Endothelial cell of umbilical vein (primary cell): ENCODE measurements around the gene UBAP1. TPM values are rescaled to one million over a fixed set of nuclear protein-coding genes. Genes with fewer than 3 reads are reported as not detected.
A peak's percentile ranks its signal among the peaks of the same experiment; 100 is the strongest.

Experiments
- BruUV-seq: library from RNA; stranded (reverse); fragments of 400-500 nt; replicated peaks from 2 replicates; lab custom pipeline; 2021; lab: Mats Ljungman, UMichigan
- CTCF ChIA-PET: fragments of 300-600, 350-600 bp; sonication (Branson Sonifier 250); formaldehyde crosslinking; loops from one replicate; lab custom pipeline; 2021; ENCODE audit warnings: antibody characterized with exemption, inconsistent platforms; lab: Charles Lee
- POLR2A ChIA-PET: fragments of 300-600, 350-600 bp; sonication (Branson Sonifier 250); formaldehyde crosslinking; loops from one replicate; lab custom pipeline; 2021; ENCODE audit warnings: antibody characterized with exemption, inconsistent platforms; lab: Charles Lee
- DNase-seq: peaks from one replicate; pipeline ENCODE4 v3.0.0-alpha.2; 2011; ENCODE audit warnings: low read depth, low spot score
- FAIRE-seq: peaks from 2 replicates; lab custom pipeline; 2011; peaks lifted over from hg19 to GRCh38; lab: Jason Lieb, UNC
- H2AFZ ChIP-seq: 2 replicates; pipeline ENCODE4 v1.6.0; 2012; ENCODE audit warnings: low read depth, low read length, control low read depth, inconsistent platforms
- H3K27ac ChIP-seq: 2 replicates; pipeline ENCODE4 v1.5.1; 2011; ENCODE audit warnings: low read depth, mild to moderate bottlenecking, control low read depth, low read length, moderate library complexity; ENCODE audit not compliant: insufficient read depth
- H3K27me3 ChIP-seq, 2 experiments: 2 replicates each; pipeline versions ENCODE4 v1.6.0 to v1.6.1; 2011; ENCODE audit warnings: low read length in 2 of 2, mixed read lengths in 1 of 2; ENCODE audit not compliant: control insufficient read depth in 2 of 2, insufficient read depth in 2 of 2
- H3K36me3 ChIP-seq, 2 experiments: 2 replicates in 1 of 2; 3 replicates in 1 of 2; pipeline ENCODE4 v1.5.1; 2011; ENCODE audit warnings: low read length in 2 of 2, mild to moderate bottlenecking in 1 of 2, moderate library complexity in 1 of 2; ENCODE audit not compliant: control insufficient read depth in 2 of 2, insufficient read depth in 2 of 2; ENCODE audit errors: extremely low read depth in 1 of 2
- H3K4me1 ChIP-seq: 3 replicates; pipeline ENCODE4 v1.5.1; 2011; ENCODE audit warnings: mild to moderate bottlenecking, low read length; ENCODE audit not compliant: control insufficient read depth, insufficient read depth; ENCODE audit errors: extremely low read depth
- H3K4me2 ChIP-seq: 2 replicates; pipeline ENCODE4 v1.6.1; 2011; ENCODE audit warnings: low read length, control low read depth, mixed read lengths; ENCODE audit not compliant: insufficient read depth
- H3K4me3 ChIP-seq, 3 experiments: fragments of 200-600 bp in 1 of 3; sonication (generic), shearing (Covaris generic) in 1 of 3; replicated peaks in 1 of 3; 2 replicates each; pipeline ENCODE4 v1.5.1; 2011 to 2016; ENCODE audit warnings: control low read depth in 3 of 3, low read length in 3 of 3, mild to moderate bottlenecking in 2 of 3, inconsistent platforms in 1 of 3, low read depth in 1 of 3, moderate library complexity in 1 of 3; ENCODE audit not compliant: insufficient read depth in 1 of 3
- H3K79me2 ChIP-seq: 2 replicates; pipeline ENCODE4 v1.6.0; 2012; ENCODE audit warnings: low read length, inconsistent platforms; ENCODE audit not compliant: control insufficient read depth, insufficient read depth
- H3K9ac ChIP-seq: replicated peaks from 2 replicates; pipeline ENCODE3; 2011; ENCODE audit warnings: low read length, control low read depth; ENCODE audit not compliant: insufficient read depth; ENCODE audit errors: extremely low read depth
- H3K9me1 ChIP-seq: replicated peaks from 3 replicates; pipeline ENCODE4 v1.6.0; 2011; ENCODE audit warnings: mild to moderate bottlenecking, low read length; ENCODE audit not compliant: control insufficient read depth, insufficient read depth; ENCODE audit errors: extremely low read depth
- H3K9me3 ChIP-seq: replicated peaks from 2 replicates; pipeline ENCODE4 v1.5.1; 2012; ENCODE audit warnings: low read length, inconsistent platforms; ENCODE audit not compliant: control insufficient read depth, insufficient read depth
- H4K20me1 ChIP-seq: replicated peaks from 2 replicates; pipeline ENCODE3; 2011; ENCODE audit warnings: mild to moderate bottlenecking, low read length; ENCODE audit not compliant: control insufficient read depth, insufficient read depth; ENCODE audit errors: extremely low read depth
- EZH2 ChIP-seq: IDR thresholded peaks from 2 replicates; pipeline ENCODE4 v1.6.1; 2012; ENCODE audit warnings: borderline replicate concordance, low read depth, mild to moderate bottlenecking, moderate library complexity, low read length, inconsistent platforms; ENCODE audit not compliant: severe bottlenecking
- FOS ChIP-seq: IDR thresholded peaks from 2 replicates; pipeline ENCODE4 v1.6.1; 2011; ENCODE audit warnings: mild to moderate bottlenecking, low read length, moderate library complexity, borderline replicate concordance; ENCODE audit not compliant: insufficient read depth
- GATA2 ChIP-seq: IDR thresholded peaks from 2 replicates; pipeline ENCODE4 v1.7.0; 2011; ENCODE audit warnings: low read depth, mild to moderate bottlenecking, moderate library complexity, mixed read lengths, low read length; ENCODE audit not compliant: insufficient read length, insufficient read depth
- JUN ChIP-seq: IDR thresholded peaks from 2 replicates; pipeline ENCODE4 v1.6.1; 2011; ENCODE audit warnings: borderline replicate concordance, low read depth; ENCODE audit not compliant: insufficient read length, insufficient read depth
- MYC ChIP-seq: IDR thresholded peaks from one replicate; pipeline ENCODE4 v1.6.1; 2011; ENCODE audit warnings: mild to moderate bottlenecking, low read depth, low read length
- POLR2A ChIP-seq: IDR thresholded peaks from 2 replicates; pipeline ENCODE4 v1.6.1; 2012; ENCODE audit warnings: low read depth, mild to moderate bottlenecking, control low read depth, low read length
- POLR2AphosphoS5 ChIP-seq: IDR thresholded peaks from 2 replicates; pipeline ENCODE4 v1.6.1; 2012; ENCODE audit warnings: low read depth, mild to moderate bottlenecking, control low read depth, low read length, moderate library complexity; ENCODE audit not compliant: insufficient read depth
- dilution Hi-C: fragments of 300-500 bp; cut with MboI; formaldehyde crosslinking; loops from one replicate; pipeline ENCODE4 v1.15.0; 2019; ENCODE audit warnings: low sequenced_read_pairs; ENCODE audit not compliant: extremely low pct_ligation_motif_present
- intact Hi-C: fragments of 100-400 bp; cut with micrococcal nuclease; formaldehyde crosslinking; loops from one replicate; pipeline ENCODE4 v1.10.0; 2022
- polyA plus RNA-seq, 4 experiments: library from polyadenylated mRNA; depleted of rRNA in 3 of 4; stranded (reverse) in 3 of 4; unstranded in 1 of 4; fragments of >200 nt; gene quantifications; 2 replicates each; pipeline versions ENCODE4 v1.2.1 to v1.2.3, GENCODE V29; 2011 to 2012; ENCODE audit warnings: missing spikeins in 1 of 4
- total RNA-seq: library from RNA; stranded (reverse); gene quantifications from 2 replicates; pipeline ENCODE4 v1.2.3, GENCODE V29; 2021
- TF ChIP-seq, protein P1 (sequence below), 2 donors: IDR thresholded peaks; 1 replicate in 1 of 2; 2 replicates in 1 of 2; pipeline ENCODE4 v1.5.1; 2011; ENCODE audit warnings: low read length in 2 of 2, mild to moderate bottlenecking in 2 of 2, moderate library complexity in 2 of 2, control low read depth in 1 of 2, inconsistent platforms in 1 of 2, low read depth in 1 of 2; ENCODE audit not compliant: insufficient read depth in 1 of 2; ENCODE audit errors: extremely low read depth in 1 of 2
- TF ChIP-seq, protein P2 (sequence below): IDR thresholded peaks from 2 replicates; pipeline ENCODE4 v1.6.1; 2011; ENCODE audit not compliant: insufficient read depth, insufficient read length

UBAP1 gene
- total and polyA plus RNA-seq, 2 donors (not counting 3 experiments of a cell fraction or from before 2014, with no cell fraction given): 38.8 TPM

DNA sequence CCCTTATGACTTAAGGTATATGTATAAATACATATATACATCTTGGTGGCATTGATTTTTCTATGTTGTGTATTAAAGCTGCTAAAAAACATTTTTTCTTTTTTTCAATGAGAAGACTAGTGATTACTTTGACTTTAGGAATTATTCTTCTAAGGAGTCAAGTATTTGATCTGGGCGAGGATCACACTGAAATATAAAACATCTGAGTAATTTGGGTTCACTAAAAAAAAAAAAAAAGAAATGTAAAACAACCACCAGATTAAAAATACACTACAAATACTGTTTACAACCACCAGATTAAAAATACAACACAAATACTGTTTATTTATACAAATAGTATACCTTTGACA lies 9.0 kb downstream of the UBAP1 start:
- ChIA-PET CTCF (interaction anchor here (1.2 kb wide), 1 partner anchor 8 kb away, joined by 3 read pairs; no protein-coding TSS in a partner anchor), POLR2A (no interaction called here)
- BruUV-seq: no TSS peak
- no peak for FAIRE-seq
- no peak overlapping the region for H3K9ac ChIP-seq
- H3K27ac ChIP-seq: no peak overlapping the region
- H3K9me1 ChIP-seq: no peaks in the 10 kb centered on the region
- dilution Hi-C loops (no loop called here), intact Hi-C loops (loop anchor here (2.0 to 10.0 kb wide), 3 partner anchors 47 to 65 kb away; partner anchors contain the start of gene DCAF12)
- no peaks in the 10 kb centered on the region for H3K9me3 ChIP-seq
- no peak overlapping the region for H2AFZ ChIP-seq
- peaks cover 0 to 4% of the 10 kb centered on the region in 2 experiments for H3K36me3 ChIP-seq
- peaks cover 24% of the 10 kb centered on the region for H3K4me1 ChIP-seq
- no peak for DNase-seq
- TF ChIP-seq, protein P1, sequence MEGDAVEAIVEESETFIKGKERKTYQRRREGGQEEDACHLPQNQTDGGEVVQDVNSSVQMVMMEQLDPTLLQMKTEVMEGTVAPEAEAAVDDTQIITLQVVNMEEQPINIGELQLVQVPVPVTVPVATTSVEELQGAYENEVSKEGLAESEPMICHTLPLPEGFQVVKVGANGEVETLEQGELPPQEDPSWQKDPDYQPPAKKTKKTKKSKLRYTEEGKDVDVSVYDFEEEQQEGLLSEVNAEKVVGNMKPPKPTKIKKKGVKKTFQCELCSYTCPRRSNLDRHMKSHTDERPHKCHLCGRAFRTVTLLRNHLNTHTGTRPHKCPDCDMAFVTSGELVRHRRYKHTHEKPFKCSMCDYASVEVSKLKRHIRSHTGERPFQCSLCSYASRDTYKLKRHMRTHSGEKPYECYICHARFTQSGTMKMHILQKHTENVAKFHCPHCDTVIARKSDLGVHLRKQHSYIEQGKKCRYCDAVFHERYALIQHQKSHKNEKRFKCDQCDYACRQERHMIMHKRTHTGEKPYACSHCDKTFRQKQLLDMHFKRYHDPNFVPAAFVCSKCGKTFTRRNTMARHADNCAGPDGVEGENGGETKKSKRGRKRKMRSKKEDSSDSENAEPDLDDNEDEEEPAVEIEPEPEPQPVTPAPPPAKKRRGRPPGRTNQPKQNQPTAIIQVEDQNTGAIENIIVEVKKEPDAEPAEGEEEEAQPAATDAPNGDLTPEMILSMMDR (IDR thresholded peaks at IDR 0.05; ENCODE audit: extremely low read depth in 1 of 2, insufficient read depth in 1 of 2, low read depth in 1 of 2, low read length in 2 of 2): no peak
- H3K79me2 ChIP-seq: peaks cover 76% of the 10 kb centered on the region
- H3K4me2 ChIP-seq: no peak overlapping the region
- no peak overlapping the region for H3K4me3 ChIP-seq
- no peaks in the 10 kb centered on the region for H3K27me3 ChIP-seq
- H4K20me1 ChIP-seq: peaks cover 4% of the 10 kb centered on the region

DNA sequence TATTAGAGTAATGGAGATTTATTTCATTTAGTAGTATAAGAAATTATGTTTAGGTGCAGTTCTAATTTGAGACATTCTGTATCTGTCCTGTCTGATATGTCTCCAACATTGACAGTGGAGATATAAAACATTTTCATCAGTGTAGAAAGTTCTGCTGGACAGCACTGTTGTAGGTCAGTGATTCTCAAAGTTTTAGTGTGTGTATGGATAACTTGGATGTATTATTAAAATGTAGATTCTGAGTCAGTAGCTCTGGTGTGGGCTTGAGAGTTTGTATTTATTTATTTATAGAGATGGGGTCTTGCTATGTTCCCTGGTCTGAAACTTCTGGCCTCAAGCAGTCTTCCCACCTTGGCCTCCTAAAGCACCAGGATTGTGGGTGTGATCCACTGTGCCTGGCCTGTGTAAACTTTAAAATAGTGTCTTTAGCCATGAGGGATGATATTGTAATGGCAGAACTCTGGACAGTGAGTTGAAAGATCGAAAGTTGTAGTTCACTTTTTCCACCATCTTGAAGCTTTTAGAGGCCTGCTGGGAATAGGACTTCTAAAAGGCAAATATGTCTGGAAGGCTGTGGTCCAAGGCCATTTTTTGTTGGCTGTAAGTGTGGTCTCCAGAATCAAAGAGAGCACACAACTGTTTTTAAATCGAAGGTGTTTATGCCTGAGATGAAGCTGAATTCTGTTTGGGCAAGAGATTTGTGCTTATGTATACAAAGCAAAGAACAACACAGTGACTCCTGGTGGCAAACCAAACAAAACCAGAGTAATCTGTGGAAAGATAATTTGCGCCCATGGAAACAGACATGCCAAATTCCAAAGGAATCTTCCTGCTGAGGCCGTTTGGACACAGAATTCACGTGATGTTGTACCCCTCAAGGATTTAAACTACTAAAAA lies 12.4 kb downstream of the UBAP1 start:
- no peak overlapping the region for H3K4me2 ChIP-seq
- ChIA-PET CTCF (interaction anchor here (0.9 to 1.4 kb wide), 4 partner anchors 12 to 100 kb away, joined by 3 to 4 read pairs (median 4); partner anchors contain the start of gene UBAP1), POLR2A (interaction anchor here (0.6 kb wide), 1 partner anchor 10 kb away, joined by 9 read pairs; no protein-coding TSS in a partner anchor)
- FAIRE-seq (peak; percentile 68), DNase-seq (peak; percentile 35)
- dilution Hi-C loops: no loop called here
- no peaks in the 10 kb centered on the region for H3K27me3 ChIP-seq
- TF ChIP-seq EZH2 (no peak), FOS (no peak), JUN (no peak), GATA2 (no peak), POLR2AphosphoS5 (no peak), MYC (no peak), POLR2A (no peak)
- TF ChIP-seq, protein P2, sequence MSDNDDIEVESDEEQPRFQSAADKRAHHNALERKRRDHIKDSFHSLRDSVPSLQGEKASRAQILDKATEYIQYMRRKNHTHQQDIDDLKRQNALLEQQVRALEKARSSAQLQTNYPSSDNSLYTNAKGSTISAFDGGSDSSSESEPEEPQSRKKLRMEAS: no peak
- TF ChIP-seq, protein P1 (IDR thresholded peaks at IDR 0.05; ENCODE audit: extremely low read depth in 1 of 2, insufficient read depth in 1 of 2, low read depth in 1 of 2, low read length in 2 of 2): peak in 1 of 2 donors; percentile 7
- peaks cover 78% of the 10 kb centered on the region for H3K79me2 ChIP-seq
- H3K4me3 ChIP-seq: no peak overlapping the region
- H3K4me1 ChIP-seq: peaks cover 14% of the 10 kb centered on the region
- H3K9me1 ChIP-seq: no peaks in the 10 kb centered on the region
- no peaks in the 10 kb centered on the region for H3K36me3 ChIP-seq
- no TSS peak for BruUV-seq
- H3K27ac ChIP-seq: no peak overlapping the region
- no peak overlapping the region for H2AFZ ChIP-seq
- no peaks in the 10 kb centered on the region for H3K9me3 ChIP-seq
- intact Hi-C loops: no loop called here
- no peak overlapping the region for H3K9ac ChIP-seq
- peaks cover 9% of the 10 kb centered on the region for H4K20me1 ChIP-seq
